Sigmoid colon (tissue), 3 donors: Measurements from ENCODE around the gene KRTAP9-9.

Experiments
- CTCF ChIP-seq, 4 experiments: fragments of 450-650 bp in 3 of 4; fragments of 200-600 bp in 1 of 4; IDR thresholded peaks; one replicate each; pipeline ENCODE4 v1.5.1; 2016 to 2019; ENCODE audit warnings: antibody characterized with exemption in 4 of 4, mild to moderate bottlenecking in 3 of 4, moderate library complexity in 2 of 4
- POLR2A ChIP-seq, 2 donors: fragments of 450-650 bp; IDR thresholded peaks; one replicate each; pipeline ENCODE4 v1.6.1; 2016; ENCODE audit warnings: antibody characterized with exemption in 2 of 2, mild to moderate bottlenecking in 2 of 2, moderate library complexity in 2 of 2

GRCh38 chr17:41302981-41303380, 47.8 kb downstream of the KRTAP9-9 start:
- no peak for TF ChIP-seq POLR2A (IDR thresholded peaks at IDR 0.05)
- TF ChIP-seq CTCF (IDR thresholded peaks at IDR 0.05), result no peak
